K562 (cell line): ENCODE data around the gene LRRC4C. TPM values are rescaled to one million over a fixed set of nuclear protein-coding genes. Genes with fewer than 3 reads are reported as not detected.

ENCODE experiments used
- ATAC-seq: fragments of 200-7000 bp; cut with Tn5 transposase; 3 replicates; pipeline ENCODE4 v1.9.1; 2020; ENCODE audit warnings: moderate library complexity
- BruUV-seq: library from RNA; stranded (reverse); fragments of 400-500 nt; replicated peaks from 2 replicates; lab custom pipeline; 2021; lab: Mats Ljungman, UMichigan
- CTCF ChIA-PET: fragments of 300-600 bp; formaldehyde crosslinking; extraction: SDS; loops from one replicate; lab custom pipeline; 2021; ENCODE audit warnings: low intra/inter-chr PET ratio; lab: Yijun Ruan, JAX
- POLR2A ChIA-PET: fragments of 300-600, 350-650 bp; sonication (Branson Sonifier 250); formaldehyde crosslinking; extraction: SDS; loops from one replicate; lab custom pipeline; 2021; ENCODE audit warnings: antibody characterized with exemption, inconsistent platforms; lab: Yijun Ruan, JAX
- DNase-seq, 4 experiments: peaks; one replicate each; pipeline versions ENCODE4 v3.0.0 to v3.0.0-alpha.2; 2011 to 2018; ENCODE audit warnings: low spot score in 3 of 4, mixed read lengths in 3 of 4; ENCODE audit errors: extremely low read depth in 1 of 4
- FAIRE-seq: peaks from 2 replicates; lab custom pipeline; 2011; peaks lifted over from hg19 to GRCh38; lab: Jason Lieb, UNC
- H2AFZ ChIP-seq: 2 replicates; pipeline ENCODE4 v1.6.0; 2011; ENCODE audit warnings: low read depth, low read length, control low read depth, inconsistent platforms
- H3K27ac ChIP-seq: fragments of 200-600 bp; 3 replicates; pipeline ENCODE4 v1.8.0; 2011; ENCODE audit warnings: low read depth, mild to moderate bottlenecking, control low read depth, inconsistent platforms, low read length, moderate library complexity, mixed read lengths; ENCODE audit errors: extremely low read depth
- H3K27me3 ChIP-seq, 2 experiments: fragments of 300-600 bp in 1 of 2; 2 replicates in 1 of 2; 3 replicates in 1 of 2; pipeline versions ENCODE4 v1.6.0 to v1.8.0; 2011; ENCODE audit warnings: inconsistent platforms in 2 of 2, low read length in 2 of 2, mild to moderate bottlenecking in 1 of 2, mixed read lengths in 1 of 2, moderate library complexity in 1 of 2; ENCODE audit not compliant: control insufficient read depth in 2 of 2, insufficient read depth in 2 of 2
- H3K36me3 ChIP-seq: fragments of 300-600 bp; 3 replicates; pipeline ENCODE4 v1.8.0; 2011; ENCODE audit warnings: mild to moderate bottlenecking, low read length, inconsistent platforms; ENCODE audit not compliant: control insufficient read depth, insufficient read depth
- H3K4me1 ChIP-seq, 2 experiments: fragments of 200-600 bp in 1 of 2; replicated peaks in 1 of 2; 2 replicates in 1 of 2; 3 replicates in 1 of 2; pipeline versions ENCODE4 v1.5.1 to v1.8.0; 2011; ENCODE audit warnings: inconsistent platforms in 2 of 2, low read length in 2 of 2, mild to moderate bottlenecking in 1 of 2, mixed read lengths in 1 of 2, moderate library complexity in 1 of 2; ENCODE audit not compliant: control insufficient read depth in 2 of 2, insufficient read depth in 2 of 2
- H3K4me2 ChIP-seq: 2 replicates; pipeline ENCODE4 v1.6.1; 2011; ENCODE audit warnings: low read length, control low read depth, inconsistent platforms, mixed read lengths; ENCODE audit not compliant: insufficient read depth
- H3K4me3 ChIP-seq: fragments of 200-600 bp; sonication (generic), shearing (Covaris generic); 2 replicates; pipeline ENCODE4 v1.5.1; 2016; ENCODE audit warnings: control low read depth, inconsistent platforms
- H3K79me2 ChIP-seq: fragments of 200-600 bp; 3 replicates; pipeline ENCODE4 v1.8.0; 2011; ENCODE audit warnings: low read length, inconsistent platforms; ENCODE audit not compliant: control insufficient read depth, insufficient read depth
- H3K9ac ChIP-seq, 2 experiments: 2 replicates each; pipeline versions ENCODE4 v1.6.0 to v1.6.1; 2011; ENCODE audit warnings: low read depth in 2 of 2, low read length in 2 of 2, control low read depth in 1 of 2, inconsistent platforms in 1 of 2, mild to moderate bottlenecking in 1 of 2, mixed read lengths in 1 of 2; ENCODE audit not compliant: insufficient read depth in 1 of 2
- H3K9me1 ChIP-seq: one replicate; pipeline ENCODE4 v1.6.0; 2011; ENCODE audit warnings: inconsistent platforms, mild to moderate bottlenecking, low read length, moderate library complexity; ENCODE audit not compliant: control insufficient read depth, insufficient read depth
- H3K9me3 ChIP-seq: replicated peaks from 2 replicates; pipeline ENCODE4 v1.5.1; 2011; ENCODE audit warnings: low read depth, low read length, inconsistent platforms; ENCODE audit not compliant: control insufficient read depth, insufficient read depth
- H4K20me1 ChIP-seq: replicated peaks from 2 replicates; pipeline ENCODE4 v1.6.1; 2011; ENCODE audit warnings: low read length, inconsistent platforms, mixed read lengths; ENCODE audit not compliant: control insufficient read depth, insufficient read depth
- CREM ChIP-seq: IDR thresholded peaks from 2 replicates; pipeline ENCODE4 v1.6.1; 2014; ENCODE audit warnings: antibody characterized with exemption, low read depth
- GATAD2A ChIP-seq: fragments of 450-650 bp; IDR thresholded peaks from 2 replicates; pipeline ENCODE4 v1.6.1; 2017
- HMG20B ChIP-seq: fragments of 250-450 bp; sonication (Bioruptor Pico); IDR thresholded peaks from 2 replicates; pipeline ENCODE4 v1.5.0; 2021; ENCODE audit warnings: mild to moderate bottlenecking
- MAFF ChIP-seq: IDR thresholded peaks from 2 replicates; pipeline ENCODE4 v1.6.1; 2012; ENCODE audit warnings: low read length, improper control_type of control experiment
- WGBS: fragments of 100-300 bp; shearing (Covaris generic); methylation state at CpG from one replicate; pipeline ENCODE4 v1.1.6; 2016; ENCODE audit warnings: low coverage, mixed read lengths; ENCODE audit not compliant: insufficient coverage; ENCODE audit errors: missing lambda C conversion rate; 5-methylcytosine and 5-hydroxymethylcytosine counted together
- in situ Hi-C: fragments of 300-500 bp; cut with MboI; formaldehyde crosslinking; loops from 4 replicates; pipeline ENCODE4 v1.15.0; 2018; ENCODE audit warnings: inconsistent platforms, mixed read lengths
- intact Hi-C: fragments of 100-400 bp; cut with micrococcal nuclease; formaldehyde crosslinking; loops from 2 replicates; pipeline ENCODE4 v1.14.2; 2022
- polyA plus RNA-seq, 8 experiments: library from polyadenylated mRNA; depleted of rRNA in 4 of 8; stranded (reverse) in 5 of 8; unstranded in 3 of 8; fragments of >200 nt; fragmentation: Nextera tagmentation in 2 of 8; fragmentation: Illumina TruSeq in 1 of 8; extraction: Ambion mirVana in 2 of 8; extraction: Trizol in 1 of 8; gene quantifications; 2 replicates each; pipeline versions ENCODE4 v1.2.1 to v1.2.3, GENCODE V29; 2011 to 2014; ENCODE audit warnings: inconsistent platforms in 1 of 8, missing spikeins in 1 of 8
- total RNA-seq, 7 experiments: library from RNA; depleted of rRNA in 6 of 7; stranded (reverse); fragments of >200 nt in 6 of 7; fragmentation: Illumina TruSeq in 2 of 7; extraction: Trizol in 2 of 7; gene quantifications; 2 replicates each; pipeline versions ENCODE4 v1.2.1 to v1.2.3, GENCODE V29; 2011 to 2021; ENCODE audit warnings: low replicate concordance in 1 of 7
- TF ChIP-seq, protein P1 (sequence below), 2 experiments: fragments of 450-650 bp; formaldehyde crosslinking in 1 of 2; IDR thresholded peaks; 2 replicates each; pipeline versions ENCODE4 v1.4.0 to v1.6.1; 2014 to 2020; ENCODE audit warnings: mild to moderate bottlenecking in 2 of 2, borderline replicate concordance in 1 of 2, low read depth in 1 of 2
- TF ChIP-seq, protein P2 (sequence below), 2 experiments: IDR thresholded peaks; 2 replicates each; pipeline ENCODE4 v1.6.1; 2012; ENCODE audit warnings: improper control_type of control experiment in 2 of 2, low read depth in 2 of 2, low read length in 2 of 2, borderline replicate concordance in 1 of 2

The LRRC4C gene
- total and polyA plus RNA-seq, 9 of the 15 experiments (the other 6 are each of a cell fraction or from before 2014, with no cell fraction given), result not detected

DNA sequence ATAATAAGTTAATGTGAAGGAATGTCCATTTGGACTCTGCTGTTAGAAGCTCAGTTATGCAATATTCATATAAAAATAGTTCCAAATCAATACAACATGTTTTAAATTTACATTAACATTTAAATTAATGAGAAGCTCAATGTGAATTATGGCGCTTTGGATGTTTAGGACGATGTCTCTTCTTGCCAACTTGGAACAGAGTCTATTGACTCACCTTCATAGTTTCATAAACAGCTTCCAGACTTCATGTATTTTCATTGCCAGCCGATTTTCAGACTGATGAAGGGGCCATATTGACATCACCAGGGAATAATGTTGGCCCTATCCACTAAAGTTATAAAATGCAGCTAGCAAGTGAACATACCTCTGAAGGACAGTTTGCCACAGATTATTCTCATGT, 1136.2 kb downstream of the LRRC4C start:
- ChIA-PET CTCF (no interaction called here), POLR2A (no interaction called here)
- H3K9me1 ChIP-seq, result no peaks in the 10 kb centered on the region
- no peaks in the 10 kb centered on the region for H3K9me3 ChIP-seq
- intact Hi-C loops (no loop called here), in situ Hi-C loops (no loop called here)
- no peak overlapping the region for H3K9ac ChIP-seq
- H3K36me3 ChIP-seq, result no peaks in the 10 kb centered on the region
- FAIRE-seq (no peak), DNase-seq (no peak)
- no peak overlapping the region for H2AFZ ChIP-seq
- 0% methylated on average over 3 of the region's 3 CpGs for WGBS
- H3K4me1 ChIP-seq, result no peaks in the 10 kb centered on the region
- H3K27me3 ChIP-seq, result no peaks in the 10 kb centered on the region
- H4K20me1 ChIP-seq, result no peaks in the 10 kb centered on the region
- no TSS peak for BruUV-seq
- H3K4me3 ChIP-seq, result no peak overlapping the region
- H3K79me2 ChIP-seq, result no peaks in the 10 kb centered on the region
- H3K4me2 ChIP-seq, result no peak overlapping the region
- no peak for TF ChIP-seq GATAD2A
- TF ChIP-seq, protein P1, sequence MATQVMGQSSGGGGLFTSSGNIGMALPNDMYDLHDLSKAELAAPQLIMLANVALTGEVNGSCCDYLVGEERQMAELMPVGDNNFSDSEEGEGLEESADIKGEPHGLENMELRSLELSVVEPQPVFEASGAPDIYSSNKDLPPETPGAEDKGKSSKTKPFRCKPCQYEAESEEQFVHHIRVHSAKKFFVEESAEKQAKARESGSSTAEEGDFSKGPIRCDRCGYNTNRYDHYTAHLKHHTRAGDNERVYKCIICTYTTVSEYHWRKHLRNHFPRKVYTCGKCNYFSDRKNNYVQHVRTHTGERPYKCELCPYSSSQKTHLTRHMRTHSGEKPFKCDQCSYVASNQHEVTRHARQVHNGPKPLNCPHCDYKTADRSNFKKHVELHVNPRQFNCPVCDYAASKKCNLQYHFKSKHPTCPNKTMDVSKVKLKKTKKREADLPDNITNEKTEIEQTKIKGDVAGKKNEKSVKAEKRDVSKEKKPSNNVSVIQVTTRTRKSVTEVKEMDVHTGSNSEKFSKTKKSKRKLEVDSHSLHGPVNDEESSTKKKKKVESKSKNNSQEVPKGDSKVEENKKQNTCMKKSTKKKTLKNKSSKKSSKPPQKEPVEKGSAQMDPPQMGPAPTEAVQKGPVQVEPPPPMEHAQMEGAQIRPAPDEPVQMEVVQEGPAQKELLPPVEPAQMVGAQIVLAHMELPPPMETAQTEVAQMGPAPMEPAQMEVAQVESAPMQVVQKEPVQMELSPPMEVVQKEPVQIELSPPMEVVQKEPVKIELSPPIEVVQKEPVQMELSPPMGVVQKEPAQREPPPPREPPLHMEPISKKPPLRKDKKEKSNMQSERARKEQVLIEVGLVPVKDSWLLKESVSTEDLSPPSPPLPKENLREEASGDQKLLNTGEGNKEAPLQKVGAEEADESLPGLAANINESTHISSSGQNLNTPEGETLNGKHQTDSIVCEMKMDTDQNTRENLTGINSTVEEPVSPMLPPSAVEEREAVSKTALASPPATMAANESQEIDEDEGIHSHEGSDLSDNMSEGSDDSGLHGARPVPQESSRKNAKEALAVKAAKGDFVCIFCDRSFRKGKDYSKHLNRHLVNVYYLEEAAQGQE (IDR thresholded peaks at IDR 0.05; ENCODE audit: borderline replicate concordance), result no peak
- TF ChIP-seq, protein P1 (CRISPR knock-in tag; IDR thresholded peaks at IDR 0.05; ENCODE audit: low read depth), result no peak
- no peak for TF ChIP-seq MAFF
- no peak for TF ChIP-seq CREM
- TF ChIP-seq, protein P2, sequence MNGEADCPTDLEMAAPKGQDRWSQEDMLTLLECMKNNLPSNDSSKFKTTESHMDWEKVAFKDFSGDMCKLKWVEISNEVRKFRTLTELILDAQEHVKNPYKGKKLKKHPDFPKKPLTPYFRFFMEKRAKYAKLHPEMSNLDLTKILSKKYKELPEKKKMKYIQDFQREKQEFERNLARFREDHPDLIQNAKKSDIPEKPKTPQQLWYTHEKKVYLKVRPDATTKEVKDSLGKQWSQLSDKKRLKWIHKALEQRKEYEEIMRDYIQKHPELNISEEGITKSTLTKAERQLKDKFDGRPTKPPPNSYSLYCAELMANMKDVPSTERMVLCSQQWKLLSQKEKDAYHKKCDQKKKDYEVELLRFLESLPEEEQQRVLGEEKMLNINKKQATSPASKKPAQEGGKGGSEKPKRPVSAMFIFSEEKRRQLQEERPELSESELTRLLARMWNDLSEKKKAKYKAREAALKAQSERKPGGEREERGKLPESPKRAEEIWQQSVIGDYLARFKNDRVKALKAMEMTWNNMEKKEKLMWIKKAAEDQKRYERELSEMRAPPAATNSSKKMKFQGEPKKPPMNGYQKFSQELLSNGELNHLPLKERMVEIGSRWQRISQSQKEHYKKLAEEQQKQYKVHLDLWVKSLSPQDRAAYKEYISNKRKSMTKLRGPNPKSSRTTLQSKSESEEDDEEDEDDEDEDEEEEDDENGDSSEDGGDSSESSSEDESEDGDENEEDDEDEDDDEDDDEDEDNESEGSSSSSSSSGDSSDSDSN (IDR thresholded peaks at IDR 0.05; ENCODE audit: borderline replicate concordance in 1 of 2, low read depth in 2 of 2, low read length in 2 of 2), result no peak
- TF ChIP-seq HMG20B (CRISPR knock-in tag), result no peak
- TF ChIP-seq, all 486 proteins: peak for 0
- ATAC-seq, result no peak
- H3K27ac ChIP-seq, result no peak overlapping the region
